GM21526 (cell line): ENCODE data around the gene SHFL.

ENCODE experiments used
- ATAC-seq: cut with Tn5 transposase; IDR thresholded peaks from one replicate; pipeline ENCODE4 v1.9.1; 2021; ENCODE audit warnings: moderate library complexity; ENCODE audit not compliant: unreplicated experiment, low FRiP score

The SHFL gene

GRCh38 chr19:10087296-10088061, 1.4 kb downstream of the SHFL start:
- no peak for ATAC-seq

- ATAC-seq: no peak
These were observed 2.9 kb downstream of the SHFL start for GRCh38 chr19:10088949-10089554.

- ATAC-seq: no peak
These were observed 3.8 kb downstream of the SHFL start for GRCh38 chr19:10089801-10090375.

GRCh38 chr19:10091370-10091687, 5.2 kb downstream of the SHFL start:
- ATAC-seq: no peak

GRCh38 chr19:10091895-10092641, 6.0 kb downstream of the SHFL start:
- no peak for ATAC-seq

GRCh38 chr19:10092648-10093294, 6.7 kb downstream of the SHFL start:
- ATAC-seq: no peak

GRCh38 chr19:10093295-10094186, 7.4 kb downstream of the SHFL start:
- ATAC-seq: no peak

GRCh38 chr19:10095622-10095947, 9.5 kb downstream of the SHFL start:
- no peak for ATAC-seq

GRCh38 chr19:10095948-10096614, 10.0 kb downstream of the SHFL start:
- peak; percentile 63 for ATAC-seq

- peak; percentile 1 for ATAC-seq
These were observed 10.5 kb downstream of the SHFL start for GRCh38 chr19:10096615-10096963.

- no peak for ATAC-seq
These were observed 14.2 kb downstream of the SHFL start for GRCh38 chr19:10100163-10100785.

GRCh38 chr19:10102787-10103236, 16.7 kb downstream of the SHFL start:
- ATAC-seq: peak; percentile 28

- ATAC-seq: no peak
These were observed 18.0 kb downstream of the SHFL start for GRCh38 chr19:10104130-10104513.

- peak; percentile 43 for ATAC-seq
These were observed 18.8 kb downstream of the SHFL start for GRCh38 chr19:10104665-10105508.

- ATAC-seq: no peak
These were observed 19.5 kb downstream of the SHFL start for GRCh38 chr19:10105509-10106099.

- peak; percentile 34 for ATAC-seq
These were observed 20.2 kb downstream of the SHFL start, which contains the start of gene PPAN for GRCh38 chr19:10106100-10106936. Gene PPAN (plus strand): TSS chr19:10106362. CDS start chr19:10106395, 33 bp downstream.

- ATAC-seq: no peak
These were observed 21.1 kb downstream of the SHFL start for GRCh38 chr19:10107254-10107653.
